HFFc6 (cell line): ENCODE results near the gene NUMBL. TPM values are rescaled to one million over a fixed set of nuclear protein-coding genes. Genes with fewer than 3 reads are reported as not detected.
A peak's percentile ranks its signal among the peaks of the same experiment; 100 is the strongest.

ENCODE experiments used
- DNase-seq: peaks from one replicate; pipeline ENCODE4 v3.0.0-alpha.2; 2018
- H3K27ac Mint-ChIP-seq: 2 replicates; pipeline ENCODE4 v1.8.0; 2020; ENCODE audit warnings: mild to moderate bottlenecking, mixed read lengths
- H3K27me3 Mint-ChIP-seq: 2 replicates; pipeline ENCODE4 v1.8.0; 2021; ENCODE audit warnings: mild to moderate bottlenecking, moderate library complexity, mixed read lengths; ENCODE audit not compliant: insufficient read depth
- H3K36me3 Mint-ChIP-seq: 2 replicates; pipeline ENCODE4 v1.8.0; 2021; ENCODE audit warnings: low read depth, mixed read lengths
- H3K4me1 Mint-ChIP-seq: 2 replicates; pipeline ENCODE4 v1.8.0; 2020; ENCODE audit warnings: low read depth, mixed read lengths
- H3K4me3 Mint-ChIP-seq: 2 replicates; pipeline ENCODE4 v1.8.0; 2020; ENCODE audit warnings: mild to moderate bottlenecking, moderate library complexity, mixed read lengths
- H3K9me3 Mint-ChIP-seq: 2 replicates; pipeline ENCODE4 v1.8.0; 2020; ENCODE audit warnings: mild to moderate bottlenecking, mixed read lengths
- total RNA-seq, 6 experiments: library from RNA; stranded (reverse); fragmentation: NEBNext Ultra II Directional; extraction: Animal tissue kit (Norgen Biotek cat#: 25700); gene quantifications; 2 replicates in 1 of 6; 3 replicates in 5 of 6; pipeline ENCODE4 v1.2.3, GENCODE V29; 2021
- TF ChIP-seq, protein P1 (sequence below): fragments of 200-600 bp; sonication (generic); IDR thresholded peaks from 2 replicates; pipeline ENCODE4 v1.5.0; 2021; ENCODE audit warnings: antibody characterized with exemption, mild to moderate bottlenecking

The NUMBL gene
- total RNA-seq, 6 experiments from 2014 or later: 49.1 to 58.3 (median 53.6) TPM

DNA sequence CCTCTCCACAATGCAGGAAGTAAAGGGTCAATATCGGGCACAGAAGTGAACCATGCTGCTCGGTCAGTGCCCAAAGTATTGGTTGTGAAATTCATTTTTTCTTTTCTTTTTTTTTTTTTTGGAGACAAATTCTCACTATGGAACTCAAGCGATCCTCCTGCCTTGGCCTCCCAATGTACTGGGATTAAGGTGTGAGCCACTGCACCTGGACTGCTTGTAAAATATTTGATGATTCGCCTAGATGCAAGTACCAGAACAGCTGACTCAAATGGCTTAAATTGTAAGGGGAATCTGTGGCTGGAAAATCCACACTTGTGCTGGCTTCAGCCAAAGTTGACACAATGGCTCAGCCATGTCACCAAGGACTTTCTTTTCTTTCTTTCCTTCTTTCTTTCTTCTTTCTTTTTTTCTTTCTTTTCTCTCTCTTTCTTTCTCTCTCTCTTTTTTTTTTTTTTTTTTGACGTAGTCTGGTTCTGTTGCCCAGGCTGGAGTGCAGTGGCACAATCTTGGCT, 43.7 kb downstream of the NUMBL start:
- Mint-ChIP-seq H3K4me1 (peaks cover 41% of the 10 kb centered on the region), H3K27ac (peak overlapping the region; percentile 87), H3K36me3 (0 out of 2 replicates have a peak, but pooled peaks cover 6% of the 10 kb centered on the region), H3K9me3 (peaks cover 6% of the 10 kb centered on the region), H3K27me3 (peaks cover 4% of the 10 kb centered on the region; the same call in 1 of the 2 replicates), H3K4me3 (peak overlapping the region; percentile 87)
- TF ChIP-seq, protein P1, sequence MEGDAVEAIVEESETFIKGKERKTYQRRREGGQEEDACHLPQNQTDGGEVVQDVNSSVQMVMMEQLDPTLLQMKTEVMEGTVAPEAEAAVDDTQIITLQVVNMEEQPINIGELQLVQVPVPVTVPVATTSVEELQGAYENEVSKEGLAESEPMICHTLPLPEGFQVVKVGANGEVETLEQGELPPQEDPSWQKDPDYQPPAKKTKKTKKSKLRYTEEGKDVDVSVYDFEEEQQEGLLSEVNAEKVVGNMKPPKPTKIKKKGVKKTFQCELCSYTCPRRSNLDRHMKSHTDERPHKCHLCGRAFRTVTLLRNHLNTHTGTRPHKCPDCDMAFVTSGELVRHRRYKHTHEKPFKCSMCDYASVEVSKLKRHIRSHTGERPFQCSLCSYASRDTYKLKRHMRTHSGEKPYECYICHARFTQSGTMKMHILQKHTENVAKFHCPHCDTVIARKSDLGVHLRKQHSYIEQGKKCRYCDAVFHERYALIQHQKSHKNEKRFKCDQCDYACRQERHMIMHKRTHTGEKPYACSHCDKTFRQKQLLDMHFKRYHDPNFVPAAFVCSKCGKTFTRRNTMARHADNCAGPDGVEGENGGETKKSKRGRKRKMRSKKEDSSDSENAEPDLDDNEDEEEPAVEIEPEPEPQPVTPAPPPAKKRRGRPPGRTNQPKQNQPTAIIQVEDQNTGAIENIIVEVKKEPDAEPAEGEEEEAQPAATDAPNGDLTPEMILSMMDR: no peak
- no peak for DNase-seq

DNA sequence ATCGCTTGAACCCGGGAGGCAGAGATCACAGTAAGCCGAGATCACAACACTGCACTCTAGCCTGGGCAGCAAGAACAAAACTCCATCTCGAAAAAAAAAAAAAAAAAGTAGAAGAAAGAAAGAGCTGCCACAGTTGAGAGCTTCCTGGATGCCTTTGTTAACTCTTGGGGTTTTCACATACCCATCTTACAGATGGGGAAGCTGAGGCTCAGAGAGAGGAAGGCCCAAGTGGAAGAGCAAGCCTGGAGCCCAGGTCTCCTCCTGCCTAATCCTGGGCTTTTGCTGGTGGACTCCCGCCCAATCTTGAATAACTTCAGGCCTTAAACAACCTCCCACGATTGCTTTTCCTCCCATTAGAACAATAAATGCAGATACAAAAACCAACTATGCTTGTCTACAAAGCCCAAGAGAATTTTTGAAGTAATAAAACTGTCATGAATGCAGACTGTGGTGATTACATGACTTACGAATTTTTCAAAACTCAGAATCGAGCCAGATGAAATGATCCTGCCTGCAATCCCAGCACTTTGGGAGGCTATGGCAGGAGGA, 47.6 kb downstream of the NUMBL start:
- no peak overlapping the region for H3K4me3 Mint-ChIP-seq
- no peak overlapping the region for H3K27ac Mint-ChIP-seq
- H3K27me3 Mint-ChIP-seq: peaks cover 3% of the 10 kb centered on the region; the same call in 1 of the 2 replicates
- no peaks in the 10 kb centered on the region for H3K9me3 Mint-ChIP-seq
- TF ChIP-seq, protein P1: no peak
- no peaks in the 10 kb centered on the region for H3K36me3 Mint-ChIP-seq
- peaks cover 53% of the 10 kb centered on the region for H3K4me1 Mint-ChIP-seq
- DNase-seq: no peak

DNA sequence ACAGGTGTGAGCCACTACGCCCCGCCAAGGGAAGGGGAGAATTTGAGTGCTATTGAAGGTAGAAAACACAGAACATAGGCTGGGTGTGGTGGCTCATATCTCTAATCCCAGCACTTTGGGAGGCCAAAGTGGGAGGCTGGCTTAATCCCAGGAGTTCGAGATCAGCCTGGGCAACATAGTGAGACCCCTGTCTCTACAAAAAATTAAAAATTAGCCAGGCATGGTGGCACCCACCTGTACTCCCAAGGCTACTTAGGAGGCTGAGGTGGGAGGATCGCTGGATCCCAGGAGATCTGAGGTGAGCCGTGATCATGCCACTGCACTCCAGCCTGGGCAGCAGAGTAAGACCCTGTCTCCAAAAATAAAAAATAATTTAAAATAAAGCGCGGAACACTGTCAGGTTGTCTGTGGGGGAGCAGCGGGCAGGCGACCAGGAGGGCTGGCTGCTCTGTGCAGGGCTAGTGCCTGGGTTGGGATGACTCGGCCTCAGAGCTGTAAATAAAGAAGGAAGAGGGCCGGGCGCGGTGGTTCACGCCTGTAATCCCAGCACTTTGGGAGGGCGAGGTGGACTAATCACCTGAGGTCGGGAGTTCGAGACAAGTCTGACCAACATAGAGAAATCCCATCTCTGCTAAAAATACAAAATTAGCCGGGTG, 48.3 kb downstream of the NUMBL start:
- Mint-ChIP-seq H3K4me1 (peaks cover 53% of the 10 kb centered on the region), H3K27ac (no peak overlapping the region), H3K9me3 (no peaks in the 10 kb centered on the region), H3K27me3 (peaks cover 3% of the 10 kb centered on the region; the same call in 1 of the 2 replicates), H3K36me3 (no peaks in the 10 kb centered on the region), H3K4me3 (no peak overlapping the region)
- TF ChIP-seq, protein P1: no peak
- DNase-seq: no peak

DNA sequence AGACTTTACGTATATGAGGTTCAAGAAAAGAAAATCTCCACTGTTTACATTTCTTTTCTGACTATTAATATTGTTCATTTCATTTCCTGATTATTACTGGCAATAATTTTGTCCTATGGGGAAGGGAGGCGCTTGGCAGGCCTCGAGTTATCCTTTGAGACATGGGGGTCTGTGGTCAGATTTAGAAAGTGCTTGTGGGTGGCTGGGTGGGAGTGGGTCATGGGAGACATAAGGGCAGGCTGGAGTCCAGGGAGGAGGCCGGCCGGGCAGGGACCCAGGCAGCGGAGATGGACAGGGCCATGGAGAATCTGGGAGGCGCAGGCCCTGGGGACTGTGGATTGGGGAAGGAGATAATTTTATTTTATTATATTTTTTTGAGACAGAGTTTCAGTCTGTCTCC, 49.2 kb downstream of the NUMBL start:
- DNase-seq: no peak
- TF ChIP-seq, protein P1: no peak
- no peaks in the 10 kb centered on the region for H3K9me3 Mint-ChIP-seq
- peaks cover 3% of the 10 kb centered on the region; the same call in 1 of the 2 replicates for H3K27me3 Mint-ChIP-seq
- H3K27ac Mint-ChIP-seq: peak overlapping the region; percentile 59
- H3K4me3 Mint-ChIP-seq: no peak overlapping the region
- no peaks in the 10 kb centered on the region for H3K36me3 Mint-ChIP-seq
- H3K4me1 Mint-ChIP-seq: peaks cover 45% of the 10 kb centered on the region

DNA sequence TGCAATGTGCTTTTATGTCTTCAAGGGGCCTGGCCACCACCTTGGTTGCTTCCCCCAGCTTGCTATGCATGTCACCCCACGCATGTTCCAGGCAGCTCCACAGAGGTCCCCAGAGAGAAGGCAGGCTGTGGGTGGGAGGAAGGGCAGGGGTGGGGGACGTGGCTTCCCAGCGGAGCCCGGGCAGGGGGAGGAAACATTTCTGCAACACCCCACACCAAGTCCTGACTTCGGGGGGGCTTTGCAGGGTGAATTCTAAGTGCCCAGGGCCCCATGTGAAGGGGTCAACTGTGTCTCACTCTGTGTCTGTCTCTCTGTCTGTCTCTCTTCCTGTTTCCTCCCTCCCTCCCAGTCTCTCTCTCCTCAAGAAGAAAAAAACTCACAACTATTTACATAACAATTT, 49.7 kb downstream of the NUMBL start:
- DNase-seq: no peak
- Mint-ChIP-seq H3K27ac (peak overlapping the region; percentile 59), H3K4me1 (peaks cover 40% of the 10 kb centered on the region), H3K36me3 (no peaks in the 10 kb centered on the region), H3K9me3 (no peaks in the 10 kb centered on the region), H3K27me3 (peaks cover 3% of the 10 kb centered on the region; the same call in 1 of the 2 replicates), H3K4me3 (no peak overlapping the region)
- TF ChIP-seq, protein P1: no peak
